K562 (cell line): Measurements from ENCODE around the gene GLDC. TPM values are rescaled to one million over a fixed set of nuclear protein-coding genes. Genes with fewer than 3 reads are reported as not detected.

Experiments used
- ZNF282 ChIP-seq: sonication (generic); formaldehyde crosslinking; IDR thresholded peaks from 2 replicates; pipeline ENCODE4 v1.8.1; 2023; ENCODE audit warnings: missing genetic modification reagents
- ZNF444 ChIP-seq: fragments of 250-450 bp; sonication (Bioruptor Pico); IDR thresholded peaks from 2 replicates; pipeline ENCODE4 v1.4.0; 2020; ENCODE audit warnings: mild to moderate bottlenecking, moderate library complexity
- ZNF77 ChIP-seq: fragments of 250-450 bp; sonication (Bioruptor Pico); IDR thresholded peaks from 2 replicates; pipeline ENCODE4 v1.5.0; 2020
- polyA plus RNA-seq, 8 experiments: library from polyadenylated mRNA; depleted of rRNA in 4 of 8; stranded (reverse) in 5 of 8; unstranded in 3 of 8; fragments of >200 nt; fragmentation: Nextera tagmentation in 2 of 8; fragmentation: Illumina TruSeq in 1 of 8; extraction: Ambion mirVana in 2 of 8; extraction: Trizol in 1 of 8; gene quantifications; 2 replicates each; pipeline versions ENCODE4 v1.2.1 to v1.2.3, GENCODE V29; 2011 to 2014; ENCODE audit warnings: inconsistent platforms in 1 of 8, missing spikeins in 1 of 8
- total RNA-seq, 7 experiments: library from RNA; depleted of rRNA in 6 of 7; stranded (reverse); fragments of >200 nt in 6 of 7; fragmentation: Illumina TruSeq in 2 of 7; extraction: Trizol in 2 of 7; gene quantifications; 2 replicates each; pipeline versions ENCODE4 v1.2.1 to v1.2.3, GENCODE V29; 2011 to 2021; ENCODE audit warnings: low replicate concordance in 1 of 7
- TF ChIP-seq, protein P1 (sequence below): fragments of 200-600 bp; sonication (generic); IDR thresholded peaks from one replicate; pipeline ENCODE4 v1.6.1; 2012; ENCODE audit warnings: mild to moderate bottlenecking, low read depth, low read length, inconsistent platforms
- TF ChIP-seq, protein P2 (sequence below): fragments of 450-650 bp; conservative IDR thresholded peaks from 2 replicates; pipeline ENCODE4 v1.6.1; 2016; ENCODE audit warnings: missing genetic modification characterization, low read depth, mild to moderate bottlenecking, control low read depth, missing compliant biosample characterization
- TF ChIP-seq, protein P3 (sequence below): sonication (generic); formaldehyde crosslinking; IDR thresholded peaks from 2 replicates; pipeline ENCODE4 v1.8.0; 2023; ENCODE audit warnings: mild to moderate bottlenecking, missing genetic modification reagents

Gene GLDC
- total and polyA plus RNA-seq, 9 of the 15 experiments (the other 6 are each of a cell fraction or from before 2014, with no cell fraction given): 0.03 to 0.27 (median 0.08) TPM; not detected in 6

DNA sequence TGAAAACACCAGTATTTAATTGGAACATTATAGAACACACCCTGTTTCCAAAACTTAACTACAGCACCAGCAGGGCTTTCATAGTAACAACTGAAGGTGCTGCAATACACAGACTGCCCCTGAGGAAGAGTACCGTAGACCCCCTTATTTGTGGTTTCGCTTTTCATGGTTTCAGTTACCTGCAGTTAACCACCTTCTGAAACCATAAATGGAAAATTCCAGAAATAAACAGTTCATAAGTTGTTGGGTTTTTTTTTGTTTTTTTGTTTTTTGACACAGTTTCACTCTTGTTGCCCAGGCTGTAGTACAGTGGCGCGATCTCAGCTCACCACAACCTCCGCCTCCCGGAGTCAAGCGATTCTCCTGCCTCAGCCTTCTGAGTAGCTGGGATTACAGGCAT, 9.5 kb upstream of the GLDC start (continued):
- TF ChIP-seq, protein P1, sequence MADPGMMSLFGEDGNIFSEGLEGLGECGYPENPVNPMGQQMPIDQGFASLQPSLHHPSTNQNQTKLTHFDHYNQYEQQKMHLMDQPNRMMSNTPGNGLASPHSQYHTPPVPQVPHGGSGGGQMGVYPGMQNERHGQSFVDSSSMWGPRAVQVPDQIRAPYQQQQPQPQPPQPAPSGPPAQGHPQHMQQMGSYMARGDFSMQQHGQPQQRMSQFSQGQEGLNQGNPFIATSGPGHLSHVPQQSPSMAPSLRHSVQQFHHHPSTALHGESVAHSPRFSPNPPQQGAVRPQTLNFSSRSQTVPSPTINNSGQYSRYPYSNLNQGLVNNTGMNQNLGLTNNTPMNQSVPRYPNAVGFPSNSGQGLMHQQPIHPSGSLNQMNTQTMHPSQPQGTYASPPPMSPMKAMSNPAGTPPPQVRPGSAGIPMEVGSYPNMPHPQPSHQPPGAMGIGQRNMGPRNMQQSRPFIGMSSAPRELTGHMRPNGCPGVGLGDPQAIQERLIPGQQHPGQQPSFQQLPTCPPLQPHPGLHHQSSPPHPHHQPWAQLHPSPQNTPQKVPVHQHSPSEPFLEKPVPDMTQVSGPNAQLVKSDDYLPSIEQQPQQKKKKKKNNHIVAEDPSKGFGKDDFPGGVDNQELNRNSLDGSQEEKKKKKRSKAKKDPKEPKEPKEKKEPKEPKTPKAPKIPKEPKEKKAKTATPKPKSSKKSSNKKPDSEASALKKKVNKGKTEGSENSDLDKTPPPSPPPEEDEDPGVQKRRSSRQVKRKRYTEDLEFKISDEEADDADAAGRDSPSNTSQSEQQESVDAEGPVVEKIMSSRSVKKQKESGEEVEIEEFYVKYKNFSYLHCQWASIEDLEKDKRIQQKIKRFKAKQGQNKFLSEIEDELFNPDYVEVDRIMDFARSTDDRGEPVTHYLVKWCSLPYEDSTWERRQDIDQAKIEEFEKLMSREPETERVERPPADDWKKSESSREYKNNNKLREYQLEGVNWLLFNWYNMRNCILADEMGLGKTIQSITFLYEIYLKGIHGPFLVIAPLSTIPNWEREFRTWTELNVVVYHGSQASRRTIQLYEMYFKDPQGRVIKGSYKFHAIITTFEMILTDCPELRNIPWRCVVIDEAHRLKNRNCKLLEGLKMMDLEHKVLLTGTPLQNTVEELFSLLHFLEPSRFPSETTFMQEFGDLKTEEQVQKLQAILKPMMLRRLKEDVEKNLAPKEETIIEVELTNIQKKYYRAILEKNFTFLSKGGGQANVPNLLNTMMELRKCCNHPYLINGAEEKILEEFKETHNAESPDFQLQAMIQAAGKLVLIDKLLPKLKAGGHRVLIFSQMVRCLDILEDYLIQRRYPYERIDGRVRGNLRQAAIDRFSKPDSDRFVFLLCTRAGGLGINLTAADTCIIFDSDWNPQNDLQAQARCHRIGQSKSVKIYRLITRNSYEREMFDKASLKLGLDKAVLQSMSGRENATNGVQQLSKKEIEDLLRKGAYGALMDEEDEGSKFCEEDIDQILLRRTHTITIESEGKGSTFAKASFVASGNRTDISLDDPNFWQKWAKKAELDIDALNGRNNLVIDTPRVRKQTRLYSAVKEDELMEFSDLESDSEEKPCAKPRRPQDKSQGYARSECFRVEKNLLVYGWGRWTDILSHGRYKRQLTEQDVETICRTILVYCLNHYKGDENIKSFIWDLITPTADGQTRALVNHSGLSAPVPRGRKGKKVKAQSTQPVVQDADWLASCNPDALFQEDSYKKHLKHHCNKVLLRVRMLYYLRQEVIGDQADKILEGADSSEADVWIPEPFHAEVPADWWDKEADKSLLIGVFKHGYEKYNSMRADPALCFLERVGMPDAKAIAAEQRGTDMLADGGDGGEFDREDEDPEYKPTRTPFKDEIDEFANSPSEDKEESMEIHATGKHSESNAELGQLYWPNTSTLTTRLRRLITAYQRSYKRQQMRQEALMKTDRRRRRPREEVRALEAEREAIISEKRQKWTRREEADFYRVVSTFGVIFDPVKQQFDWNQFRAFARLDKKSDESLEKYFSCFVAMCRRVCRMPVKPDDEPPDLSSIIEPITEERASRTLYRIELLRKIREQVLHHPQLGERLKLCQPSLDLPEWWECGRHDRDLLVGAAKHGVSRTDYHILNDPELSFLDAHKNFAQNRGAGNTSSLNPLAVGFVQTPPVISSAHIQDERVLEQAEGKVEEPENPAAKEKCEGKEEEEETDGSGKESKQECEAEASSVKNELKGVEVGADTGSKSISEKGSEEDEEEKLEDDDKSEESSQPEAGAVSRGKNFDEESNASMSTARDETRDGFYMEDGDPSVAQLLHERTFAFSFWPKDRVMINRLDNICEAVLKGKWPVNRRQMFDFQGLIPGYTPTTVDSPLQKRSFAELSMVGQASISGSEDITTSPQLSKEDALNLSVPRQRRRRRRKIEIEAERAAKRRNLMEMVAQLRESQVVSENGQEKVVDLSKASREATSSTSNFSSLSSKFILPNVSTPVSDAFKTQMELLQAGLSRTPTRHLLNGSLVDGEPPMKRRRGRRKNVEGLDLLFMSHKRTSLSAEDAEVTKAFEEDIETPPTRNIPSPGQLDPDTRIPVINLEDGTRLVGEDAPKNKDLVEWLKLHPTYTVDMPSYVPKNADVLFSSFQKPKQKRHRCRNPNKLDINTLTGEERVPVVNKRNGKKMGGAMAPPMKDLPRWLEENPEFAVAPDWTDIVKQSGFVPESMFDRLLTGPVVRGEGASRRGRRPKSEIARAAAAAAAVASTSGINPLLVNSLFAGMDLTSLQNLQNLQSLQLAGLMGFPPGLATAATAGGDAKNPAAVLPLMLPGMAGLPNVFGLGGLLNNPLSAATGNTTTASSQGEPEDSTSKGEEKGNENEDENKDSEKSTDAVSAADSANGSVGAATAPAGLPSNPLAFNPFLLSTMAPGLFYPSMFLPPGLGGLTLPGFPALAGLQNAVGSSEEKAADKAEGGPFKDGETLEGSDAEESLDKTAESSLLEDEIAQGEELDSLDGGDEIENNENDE: no peak
- no peak for TF ChIP-seq ZNF444
- TF ChIP-seq, protein P2, sequence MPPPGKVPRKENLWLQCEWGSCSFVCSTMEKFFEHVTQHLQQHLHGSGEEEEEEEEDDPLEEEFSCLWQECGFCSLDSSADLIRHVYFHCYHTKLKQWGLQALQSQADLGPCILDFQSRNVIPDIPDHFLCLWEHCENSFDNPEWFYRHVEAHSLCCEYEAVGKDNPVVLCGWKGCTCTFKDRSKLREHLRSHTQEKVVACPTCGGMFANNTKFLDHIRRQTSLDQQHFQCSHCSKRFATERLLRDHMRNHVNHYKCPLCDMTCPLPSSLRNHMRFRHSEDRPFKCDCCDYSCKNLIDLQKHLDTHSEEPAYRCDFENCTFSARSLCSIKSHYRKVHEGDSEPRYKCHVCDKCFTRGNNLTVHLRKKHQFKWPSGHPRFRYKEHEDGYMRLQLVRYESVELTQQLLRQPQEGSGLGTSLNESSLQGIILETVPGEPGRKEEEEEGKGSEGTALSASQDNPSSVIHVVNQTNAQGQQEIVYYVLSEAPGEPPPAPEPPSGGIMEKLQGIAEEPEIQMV: no peak
- TF ChIP-seq ZNF282 (CRISPR knock-in tag): no peak
- no peak for TF ChIP-seq ZNF77 (CRISPR knock-in tag)
- TF ChIP-seq, protein P3, sequence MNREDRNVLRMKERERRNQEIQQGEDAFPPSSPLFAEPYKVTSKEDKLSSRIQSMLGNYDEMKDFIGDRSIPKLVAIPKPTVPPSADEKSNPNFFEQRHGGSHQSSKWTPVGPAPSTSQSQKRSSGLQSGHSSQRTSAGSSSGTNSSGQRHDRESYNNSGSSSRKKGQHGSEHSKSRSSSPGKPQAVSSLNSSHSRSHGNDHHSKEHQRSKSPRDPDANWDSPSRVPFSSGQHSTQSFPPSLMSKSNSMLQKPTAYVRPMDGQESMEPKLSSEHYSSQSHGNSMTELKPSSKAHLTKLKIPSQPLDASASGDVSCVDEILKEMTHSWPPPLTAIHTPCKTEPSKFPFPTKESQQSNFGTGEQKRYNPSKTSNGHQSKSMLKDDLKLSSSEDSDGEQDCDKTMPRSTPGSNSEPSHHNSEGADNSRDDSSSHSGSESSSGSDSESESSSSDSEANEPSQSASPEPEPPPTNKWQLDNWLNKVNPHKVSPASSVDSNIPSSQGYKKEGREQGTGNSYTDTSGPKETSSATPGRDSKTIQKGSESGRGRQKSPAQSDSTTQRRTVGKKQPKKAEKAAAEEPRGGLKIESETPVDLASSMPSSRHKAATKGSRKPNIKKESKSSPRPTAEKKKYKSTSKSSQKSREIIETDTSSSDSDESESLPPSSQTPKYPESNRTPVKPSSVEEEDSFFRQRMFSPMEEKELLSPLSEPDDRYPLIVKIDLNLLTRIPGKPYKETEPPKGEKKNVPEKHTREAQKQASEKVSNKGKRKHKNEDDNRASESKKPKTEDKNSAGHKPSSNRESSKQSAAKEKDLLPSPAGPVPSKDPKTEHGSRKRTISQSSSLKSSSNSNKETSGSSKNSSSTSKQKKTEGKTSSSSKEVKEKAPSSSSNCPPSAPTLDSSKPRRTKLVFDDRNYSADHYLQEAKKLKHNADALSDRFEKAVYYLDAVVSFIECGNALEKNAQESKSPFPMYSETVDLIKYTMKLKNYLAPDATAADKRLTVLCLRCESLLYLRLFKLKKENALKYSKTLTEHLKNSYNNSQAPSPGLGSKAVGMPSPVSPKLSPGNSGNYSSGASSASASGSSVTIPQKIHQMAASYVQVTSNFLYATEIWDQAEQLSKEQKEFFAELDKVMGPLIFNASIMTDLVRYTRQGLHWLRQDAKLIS (CRISPR knock-in tag): no peak
